Immature natural killer cell (primary cell): ENCODE data around the gene FGD1. TPM values are rescaled to one million over a fixed set of nuclear protein-coding genes. Genes with fewer than 3 reads are reported as not detected.

ENCODE experiments used
- DNase-seq, 3 donors: peaks; one replicate each; pipeline ENCODE4 v3.0.0; 2022; ENCODE audit warnings: mixed read lengths in 1 of 3
- H3K27ac Mint-ChIP-seq, 6 donors: one replicate each; pipeline ENCODE4 v1.8.0; 2020; ENCODE audit warnings: mixed read lengths in 6 of 6, mild to moderate bottlenecking in 5 of 6, inconsistent platforms in 4 of 6, moderate library complexity in 3 of 6
- H3K27me3 Mint-ChIP-seq, 3 donors: one replicate each; pipeline ENCODE4 v1.8.0; 2020 to 2021; ENCODE audit warnings: low read depth in 3 of 3, mild to moderate bottlenecking in 3 of 3, mixed read lengths in 3 of 3, moderate library complexity in 3 of 3, inconsistent platforms in 1 of 3
- H3K36me3 Mint-ChIP-seq, 3 donors: one replicate each; pipeline ENCODE4 v1.8.0; 2020; ENCODE audit warnings: mixed read lengths in 3 of 3, inconsistent platforms in 2 of 3, mild to moderate bottlenecking in 2 of 3
- H3K4me1 Mint-ChIP-seq, 2 donors: one replicate each; pipeline ENCODE4 v1.8.0; 2020; ENCODE audit warnings: inconsistent platforms in 2 of 2, mild to moderate bottlenecking in 2 of 2, mixed read lengths in 2 of 2, moderate library complexity in 1 of 2
- H3K4me3 Mint-ChIP-seq, 5 donors: one replicate each; pipeline ENCODE4 v1.8.0; 2020; ENCODE audit warnings: mild to moderate bottlenecking in 5 of 5, mixed read lengths in 5 of 5, inconsistent platforms in 3 of 5, moderate library complexity in 3 of 5
- H3K9me3 Mint-ChIP-seq, 6 donors: one replicate each; pipeline ENCODE4 v1.8.0; 2020; ENCODE audit warnings: mild to moderate bottlenecking in 6 of 6, mixed read lengths in 6 of 6, inconsistent platforms in 4 of 6, moderate library complexity in 3 of 6
- polyA plus RNA-seq, 3 donors: library from polyadenylated mRNA; unstranded; fragments of 300-500 nt; fragmentation: Illumina TruSeq; gene quantifications; one replicate each; pipeline ENCODE4 v1.2.3, GENCODE V29; 2021

FGD1 gene
- polyA plus RNA-seq, 3 donors from 2014 or later = 0.21 to 0.71 (median 0.36) TPM

GRCh38 chrX:54411732-54412131 is 84.3 kb downstream of the FGD1 start:
- Mint-ChIP-seq H3K36me3 (no peaks in the 10 kb centered on the region), H3K27ac (no peak overlapping the region), H3K27me3 (peaks cover 6 to 20% (median 11%) of the 10 kb centered on the region in 3 donors), H3K4me3 (no peak overlapping the region), H3K9me3 (no peaks in the 10 kb centered on the region), H3K4me1 (peaks cover 27 to 32% of the 10 kb centered on the region in 2 donors)
- no peak for DNase-seq

- peaks cover 9 to 16% (median 11%) of the 10 kb centered on the region in 3 donors for H3K27me3 Mint-ChIP-seq
- no peaks in the 10 kb centered on the region for H3K36me3 Mint-ChIP-seq
- peak overlapping the region in 1 of 6 donors; percentile 40 for H3K27ac Mint-ChIP-seq
- no peaks in the 10 kb centered on the region for H3K9me3 Mint-ChIP-seq
- DNase-seq = no peak
- peaks cover 16 to 23% of the 10 kb centered on the region in 2 donors for H3K4me1 Mint-ChIP-seq
- H3K4me3 Mint-ChIP-seq = no peak overlapping the region
These were observed 88.8 kb downstream of the FGD1 start for GRCh38 chrX:54407266-54407665.

- no peak overlapping the region for H3K4me3 Mint-ChIP-seq
- peaks cover 0 to 3% (median 0%) of the 10 kb centered on the region in 6 donors for H3K9me3 Mint-ChIP-seq
- DNase-seq = no peak
- no peaks in the 10 kb centered on the region for H3K4me1 Mint-ChIP-seq
- no peaks in the 10 kb centered on the region for H3K36me3 Mint-ChIP-seq
- H3K27me3 Mint-ChIP-seq = peaks cover 0 to 8% (median 0%) of the 10 kb centered on the region in 3 donors
- no peak overlapping the region for H3K27ac Mint-ChIP-seq
These were observed 98.9 kb downstream of the FGD1 start for GRCh38 chrX:54397113-54397512.

Other genes starting within 250 kb of the FGD1 start
- gene WNK3, start 138.2 kb downstream of the FGD1 start, polyA plus RNA-seq = not detected
- 10 to 100 TPM; 51.7 to 71.5 (median 64.2) TPM for gene TSR2, start 55.8 kb downstream of the FGD1 start, polyA plus RNA-seq
- gene GNL3L, start 34.0 kb upstream of the FGD1 start, polyA plus RNA-seq = 10 to 100 TPM; 14.6 to 57.7 (median 30.0) TPM